ENCODE measurements around the gene SLC14A1. TPM values are rescaled to one million over a fixed set of nuclear protein-coding genes. Genes with fewer than 3 reads are reported as not detected.

The SLC14A1 gene
- polyA plus RNA-seq, 1 donor from 2014 or later: not detected

DNA sequence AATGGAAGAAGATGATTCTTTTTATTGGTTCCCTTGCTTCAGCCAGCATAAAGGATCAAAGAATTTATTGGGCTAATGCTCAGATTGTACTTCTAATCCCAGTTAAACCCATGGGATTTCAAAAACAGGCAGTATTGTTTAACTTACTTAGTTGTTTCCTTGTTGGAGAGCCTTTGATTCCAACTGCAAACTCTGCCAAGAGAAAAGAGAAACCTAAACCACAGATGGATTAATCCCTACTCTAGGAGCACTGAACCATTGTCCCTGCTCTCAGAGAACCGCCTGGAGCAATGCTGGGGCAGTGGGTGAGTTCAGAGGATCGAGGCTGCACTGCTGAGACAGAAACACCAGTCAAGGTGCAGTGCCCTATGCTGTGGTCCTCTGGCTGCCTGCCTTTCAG lies 56.6 kb downstream of the SLC14A1 start:
- H4K20me1 ChIP-seq (ENCODE audit: insufficient read depth): no peaks in the 10 kb centered on the region
- no peaks in the 10 kb centered on the region for H3K27me3 ChIP-seq (ENCODE audit: insufficient read depth, low read depth, low read length)
- H3K9me2 ChIP-seq (ENCODE audit: insufficient read depth, low read length): no peaks in the 10 kb centered on the region
- no peak overlapping the region for H3K4me2 ChIP-seq (ENCODE audit: low read length)
- no peak overlapping the region for H3K27ac ChIP-seq (ENCODE audit: low read length)
- H3K36me3 ChIP-seq (ENCODE audit: insufficient read depth, low read length): no peaks in the 10 kb centered on the region
- TF ChIP-seq, protein P1, sequence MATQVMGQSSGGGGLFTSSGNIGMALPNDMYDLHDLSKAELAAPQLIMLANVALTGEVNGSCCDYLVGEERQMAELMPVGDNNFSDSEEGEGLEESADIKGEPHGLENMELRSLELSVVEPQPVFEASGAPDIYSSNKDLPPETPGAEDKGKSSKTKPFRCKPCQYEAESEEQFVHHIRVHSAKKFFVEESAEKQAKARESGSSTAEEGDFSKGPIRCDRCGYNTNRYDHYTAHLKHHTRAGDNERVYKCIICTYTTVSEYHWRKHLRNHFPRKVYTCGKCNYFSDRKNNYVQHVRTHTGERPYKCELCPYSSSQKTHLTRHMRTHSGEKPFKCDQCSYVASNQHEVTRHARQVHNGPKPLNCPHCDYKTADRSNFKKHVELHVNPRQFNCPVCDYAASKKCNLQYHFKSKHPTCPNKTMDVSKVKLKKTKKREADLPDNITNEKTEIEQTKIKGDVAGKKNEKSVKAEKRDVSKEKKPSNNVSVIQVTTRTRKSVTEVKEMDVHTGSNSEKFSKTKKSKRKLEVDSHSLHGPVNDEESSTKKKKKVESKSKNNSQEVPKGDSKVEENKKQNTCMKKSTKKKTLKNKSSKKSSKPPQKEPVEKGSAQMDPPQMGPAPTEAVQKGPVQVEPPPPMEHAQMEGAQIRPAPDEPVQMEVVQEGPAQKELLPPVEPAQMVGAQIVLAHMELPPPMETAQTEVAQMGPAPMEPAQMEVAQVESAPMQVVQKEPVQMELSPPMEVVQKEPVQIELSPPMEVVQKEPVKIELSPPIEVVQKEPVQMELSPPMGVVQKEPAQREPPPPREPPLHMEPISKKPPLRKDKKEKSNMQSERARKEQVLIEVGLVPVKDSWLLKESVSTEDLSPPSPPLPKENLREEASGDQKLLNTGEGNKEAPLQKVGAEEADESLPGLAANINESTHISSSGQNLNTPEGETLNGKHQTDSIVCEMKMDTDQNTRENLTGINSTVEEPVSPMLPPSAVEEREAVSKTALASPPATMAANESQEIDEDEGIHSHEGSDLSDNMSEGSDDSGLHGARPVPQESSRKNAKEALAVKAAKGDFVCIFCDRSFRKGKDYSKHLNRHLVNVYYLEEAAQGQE (IDR thresholded peaks at IDR 0.05; ENCODE audit: borderline replicate concordance): no peak
- no peak for TF ChIP-seq MXI1 (conservative IDR thresholded peaks at IDR 0.05; ENCODE audit: poor library complexity, severe bottlenecking)
- TF ChIP-seq EZH2 (IDR thresholded peaks at IDR 0.05; ENCODE audit: borderline replicate concordance, insufficient read depth, low read length, poor library complexity, severe bottlenecking): no peak
- TF ChIP-seq EP300 (conservative IDR thresholded peaks at IDR 0.05; ENCODE audit: poor library complexity, severe bottlenecking): no peak
- no peak for TF ChIP-seq RAD21 (conservative IDR thresholded peaks at IDR 0.05)
- TF ChIP-seq POLR2AphosphoS5 (IDR thresholded peaks at IDR 0.05): no peak
- TF ChIP-seq, protein P2, sequence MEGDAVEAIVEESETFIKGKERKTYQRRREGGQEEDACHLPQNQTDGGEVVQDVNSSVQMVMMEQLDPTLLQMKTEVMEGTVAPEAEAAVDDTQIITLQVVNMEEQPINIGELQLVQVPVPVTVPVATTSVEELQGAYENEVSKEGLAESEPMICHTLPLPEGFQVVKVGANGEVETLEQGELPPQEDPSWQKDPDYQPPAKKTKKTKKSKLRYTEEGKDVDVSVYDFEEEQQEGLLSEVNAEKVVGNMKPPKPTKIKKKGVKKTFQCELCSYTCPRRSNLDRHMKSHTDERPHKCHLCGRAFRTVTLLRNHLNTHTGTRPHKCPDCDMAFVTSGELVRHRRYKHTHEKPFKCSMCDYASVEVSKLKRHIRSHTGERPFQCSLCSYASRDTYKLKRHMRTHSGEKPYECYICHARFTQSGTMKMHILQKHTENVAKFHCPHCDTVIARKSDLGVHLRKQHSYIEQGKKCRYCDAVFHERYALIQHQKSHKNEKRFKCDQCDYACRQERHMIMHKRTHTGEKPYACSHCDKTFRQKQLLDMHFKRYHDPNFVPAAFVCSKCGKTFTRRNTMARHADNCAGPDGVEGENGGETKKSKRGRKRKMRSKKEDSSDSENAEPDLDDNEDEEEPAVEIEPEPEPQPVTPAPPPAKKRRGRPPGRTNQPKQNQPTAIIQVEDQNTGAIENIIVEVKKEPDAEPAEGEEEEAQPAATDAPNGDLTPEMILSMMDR (IDR thresholded peaks at IDR 0.05; ENCODE audit: poor library complexity, severe bottlenecking): no peak
- no peak for TF ChIP-seq TAF1 (IDR thresholded peaks at IDR 0.05; ENCODE audit: low read depth)
- no peaks in the 10 kb centered on the region for H3F3A ChIP-seq (ENCODE audit: insufficient read depth, low read length, poor library complexity, severe bottlenecking)
- H3K9me3 ChIP-seq (ENCODE audit: low read length): no peaks in the 10 kb centered on the region
- no peak overlapping the region for H3K4me3 ChIP-seq (ENCODE audit: low read length)
- H3K79me2 ChIP-seq (replicated peaks; ENCODE audit: insufficient read depth, low read length): no peaks in the 10 kb centered on the region
- no peak overlapping the region for H3K9ac ChIP-seq (ENCODE audit: low read length)
- H2AFZ ChIP-seq (ENCODE audit: low read depth, low read length): no peak overlapping the region

DNA sequence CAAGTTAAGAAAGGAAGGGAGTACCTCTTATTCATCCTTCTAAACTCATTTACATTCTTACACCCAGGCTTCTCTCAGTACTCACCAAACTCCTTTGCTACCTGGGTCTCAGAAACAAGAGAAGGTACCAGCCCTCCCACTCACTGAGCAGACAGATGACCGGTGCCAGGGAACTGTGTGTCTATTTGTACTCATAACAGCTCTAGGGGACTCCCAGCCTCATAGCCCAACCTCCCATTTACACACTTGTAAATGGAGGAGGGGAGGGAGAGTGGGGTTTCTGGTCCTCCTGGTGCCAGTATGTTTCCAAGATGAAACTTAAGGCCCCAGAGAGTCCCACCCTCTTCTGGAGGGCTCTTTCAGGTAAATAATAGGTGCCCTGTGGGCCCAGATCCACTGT lies 58.7 kb downstream of the SLC14A1 start:
- no peaks in the 10 kb centered on the region for H3K27me3 ChIP-seq (ENCODE audit: insufficient read depth, low read depth, low read length)
- no peak overlapping the region for H3K9ac ChIP-seq (ENCODE audit: low read length)
- no peak overlapping the region for H3K4me3 ChIP-seq (ENCODE audit: low read length)
- no peaks in the 10 kb centered on the region for H3K9me2 ChIP-seq (ENCODE audit: insufficient read depth, low read length)
- H3K36me3 ChIP-seq (ENCODE audit: insufficient read depth, low read length): no peaks in the 10 kb centered on the region
- H3K9me3 ChIP-seq (ENCODE audit: low read length): no peaks in the 10 kb centered on the region
- no peak overlapping the region for H3K4me2 ChIP-seq (ENCODE audit: low read length)
- TF ChIP-seq MXI1 (conservative IDR thresholded peaks at IDR 0.05; ENCODE audit: poor library complexity, severe bottlenecking) (no peak), SMC3 (conservative IDR thresholded peaks at IDR 0.05; ENCODE audit: poor library complexity) (no peak), RAD21 (conservative IDR thresholded peaks at IDR 0.05) (no peak), EZH2 (IDR thresholded peaks at IDR 0.05; ENCODE audit: borderline replicate concordance, insufficient read depth, low read length, poor library complexity, severe bottlenecking) (no peak), POLR2AphosphoS5 (IDR thresholded peaks at IDR 0.05) (no peak), EP300 (conservative IDR thresholded peaks at IDR 0.05; ENCODE audit: poor library complexity, severe bottlenecking) (no peak)
- TF ChIP-seq, protein P1 (IDR thresholded peaks at IDR 0.05; ENCODE audit: borderline replicate concordance): no peak
- TF ChIP-seq, protein P2 (IDR thresholded peaks at IDR 0.05; ENCODE audit: poor library complexity, severe bottlenecking): no peak
- no peak overlapping the region for H2AFZ ChIP-seq (ENCODE audit: low read depth, low read length)
- H4K20me1 ChIP-seq (ENCODE audit: insufficient read depth): no peaks in the 10 kb centered on the region
- no peaks in the 10 kb centered on the region for H3K79me2 ChIP-seq (replicated peaks; ENCODE audit: insufficient read depth, low read length)
- H3K27ac ChIP-seq (ENCODE audit: low read length): no peak overlapping the region
- H3F3A ChIP-seq (ENCODE audit: insufficient read depth, low read length, poor library complexity, severe bottlenecking): no peaks in the 10 kb centered on the region

All from neural cell (in vitro differentiated cells).